Activated B cell treated with CpG ODN at 0.5 μM for 24 hours (primary cell): Measurements from ENCODE around the gene AGMO. TPM values are rescaled to one million over a fixed set of nuclear protein-coding genes. Genes with fewer than 3 reads are reported as not detected.
"Not testable (repeated sequence)": the region's sequence is repeated elsewhere in the genome, so short reads cannot be mapped to it uniquely, and the experiment has no call there.

Source experiments
- ATAC-seq: fragments of 200-7000 bp; cut with Tn5 transposase; one replicate; pipeline ENCODE4 v1.10.0; 2021; ENCODE audit warnings: low read depth, mild to moderate bottlenecking, moderate library complexity
- CTCF ChIA-PET: fragments of 350-600 bp; sonication (Branson Sonifier 250); formaldehyde crosslinking; loops from one replicate; lab custom pipeline; 2021; ENCODE audit warnings: antibody characterized with exemption; lab: Charles Lee
- POLR2A ChIA-PET: fragments of 350-600 bp; sonication (Branson Sonifier 250); formaldehyde crosslinking; loops from one replicate; lab custom pipeline; 2021; ENCODE audit warnings: antibody characterized with exemption; lab: Charles Lee
- DNase-seq: peaks from one replicate; pipeline ENCODE4 v3.0.0; 2022
- H3K27ac Mint-ChIP-seq: one replicate; pipeline ENCODE4 v1.8.0; 2020; ENCODE audit warnings: mixed read lengths
- H3K27me3 Mint-ChIP-seq: one replicate; pipeline ENCODE4 v1.8.0; 2021; ENCODE audit warnings: mixed read lengths
- H3K36me3 Mint-ChIP-seq: one replicate; pipeline ENCODE4 v1.8.0; 2021; ENCODE audit warnings: low read depth, mixed read lengths
- H3K4me1 Mint-ChIP-seq: one replicate; pipeline ENCODE4 v1.8.0; 2021; ENCODE audit warnings: mixed read lengths
- H3K4me3 Mint-ChIP-seq: one replicate; pipeline ENCODE4 v1.8.0; 2020; ENCODE audit warnings: mild to moderate bottlenecking, mixed read lengths
- H3K9me3 Mint-ChIP-seq: one replicate; pipeline ENCODE4 v1.8.0; 2020; ENCODE audit warnings: mixed read lengths
- CTCF ChIP-seq: fragments of 200-600 bp; IDR thresholded peaks from one replicate; pipeline ENCODE4 v1.8.0; 2022; ENCODE audit warnings: antibody characterized with exemption, mild to moderate bottlenecking
- intact Hi-C: fragments of 100-400 bp; cut with micrococcal nuclease; formaldehyde crosslinking; loops from one replicate; pipeline ENCODE4 v1.15.1; 2024
- total RNA-seq: library from RNA; stranded (reverse); gene quantifications from 2 replicates; pipeline ENCODE4 v1.2.3, GENCODE V29; 2022

AGMO gene
- total RNA-seq, 1 donor from 2014 or later: not detected

DNA sequence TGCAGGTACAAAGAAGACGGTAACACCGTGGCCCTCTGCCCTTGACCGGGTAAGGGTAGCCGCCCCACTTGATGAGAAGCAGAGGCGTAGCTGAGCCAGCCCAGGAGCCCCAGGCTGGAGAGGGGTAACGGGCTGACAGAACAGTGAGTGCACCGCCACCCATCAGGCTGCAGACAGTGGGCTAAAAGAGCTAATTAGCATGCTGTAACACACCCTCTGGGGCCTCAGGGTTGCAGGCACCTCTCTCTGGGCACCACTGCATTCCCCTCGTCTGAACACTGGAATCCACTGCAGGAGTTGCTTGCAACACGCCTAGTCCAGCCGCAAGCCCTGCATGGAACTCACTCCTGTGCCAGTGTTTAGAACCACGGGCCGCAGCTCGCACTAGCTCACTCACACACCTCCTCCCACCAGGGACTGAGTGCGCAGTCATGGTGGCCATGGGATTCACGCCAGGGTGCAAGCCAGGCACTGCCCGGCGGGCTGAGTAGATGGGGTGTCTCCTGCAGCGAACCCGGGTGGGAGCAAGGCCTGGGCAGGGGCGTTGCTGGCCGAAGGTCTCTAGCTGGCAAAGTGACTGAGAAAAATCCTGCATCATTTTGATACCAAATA, 36.1 kb downstream of the AGMO start:
- Mint-ChIP-seq H3K4me3 (no peak overlapping the region), H3K27ac (no peak overlapping the region), H3K4me1 (no peaks in the 10 kb centered on the region), H3K9me3 (peaks cover 5% of the 10 kb centered on the region), H3K36me3 (no peaks in the 10 kb centered on the region), H3K27me3 (no peaks in the 10 kb centered on the region)
- DNase-seq (no peak), ATAC-seq (no peak)
- POLR2A ChIA-PET: no interaction called here
- no peak for TF ChIP-seq CTCF
- intact Hi-C loops: no loop called here
- CTCF ChIA-PET: no interaction called here

GRCh38 chr7:15524077-15524476, 37.7 kb downstream of the AGMO start:
- ChIA-PET CTCF (no interaction called here), POLR2A (no interaction called here)
- Mint-ChIP-seq H3K4me1 (no peaks in the 10 kb centered on the region), H3K27me3 (no peaks in the 10 kb centered on the region), H3K36me3 (no peaks in the 10 kb centered on the region), H3K27ac (no peak overlapping the region), H3K9me3 (peaks cover 17% of the 10 kb centered on the region), H3K4me3 (no peak overlapping the region)
- no peak for ATAC-seq
- intact Hi-C loops: no loop called here
- no peak for TF ChIP-seq CTCF
- DNase-seq: no peak

GRCh38 chr7:15517865-15518264, 44.0 kb downstream of the AGMO start:
- H3K27ac Mint-ChIP-seq, H3K4me1 Mint-ChIP-seq, ATAC-seq, CTCF ChIA-PET, H3K36me3 Mint-ChIP-seq, H3K27me3 Mint-ChIP-seq, POLR2A ChIA-PET, DNase-seq, H3K4me3 Mint-ChIP-seq: not testable (repeated sequence)
- H3K9me3 Mint-ChIP-seq: peaks cover 16% of the 10 kb centered on the region
- intact Hi-C loops: loop anchor here (10.0 kb wide), 1 partner anchor 47 kb away; the partner anchor contains the start of gene AGMO

- H3K4me1 Mint-ChIP-seq: no peaks in the 10 kb centered on the region
- no peak for ATAC-seq
- no peaks in the 10 kb centered on the region for H3K36me3 Mint-ChIP-seq
- peaks cover 7% of the 10 kb centered on the region for H3K9me3 Mint-ChIP-seq
- CTCF ChIA-PET: no interaction called here
- no peak for DNase-seq
- POLR2A ChIA-PET: no interaction called here
- no peaks in the 10 kb centered on the region for H3K27me3 Mint-ChIP-seq
- TF ChIP-seq CTCF: no peak
- intact Hi-C loops: loop anchor here (10.0 kb wide), 1 partner anchor 50 kb away; the partner anchor contains the start of gene AGMO
- no peak overlapping the region for H3K4me3 Mint-ChIP-seq
- no peak overlapping the region for H3K27ac Mint-ChIP-seq
Measured at GRCh38 chr7:15515252-15515651, 46.6 kb downstream of the AGMO start.

GRCh38 chr7:15508258-15508657, 53.6 kb downstream of the AGMO start:
- intact Hi-C loops: no loop called here
- H3K4me3 Mint-ChIP-seq: no peak overlapping the region
- no peaks in the 10 kb centered on the region for H3K9me3 Mint-ChIP-seq
- H3K27me3 Mint-ChIP-seq: no peaks in the 10 kb centered on the region
- ChIA-PET CTCF (no interaction called here), POLR2A (no interaction called here)
- H3K4me1 Mint-ChIP-seq: no peaks in the 10 kb centered on the region
- ATAC-seq (no peak), DNase-seq (no peak)
- TF ChIP-seq CTCF: no peak
- no peaks in the 10 kb centered on the region for H3K36me3 Mint-ChIP-seq
- H3K27ac Mint-ChIP-seq: no peak overlapping the region

DNA sequence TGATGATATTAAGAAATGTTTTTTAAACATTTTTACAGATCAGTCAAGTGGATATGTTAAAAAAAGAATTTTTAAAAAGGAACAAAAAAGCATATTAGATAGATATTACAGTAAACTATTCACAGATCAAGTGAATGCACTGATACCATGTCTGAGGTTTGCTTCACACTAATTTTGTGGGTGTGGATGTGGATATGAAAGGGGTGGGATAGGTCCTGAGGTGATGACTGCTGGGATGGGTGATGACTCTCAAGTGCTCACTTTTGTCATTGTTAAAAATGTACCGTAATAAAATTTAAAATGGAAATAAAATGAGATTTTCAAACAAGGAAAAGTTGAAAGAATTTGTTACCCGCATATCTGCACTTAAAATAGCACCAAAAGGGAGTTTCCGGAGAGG, 54.1 kb downstream of the AGMO start:
- Mint-ChIP-seq H3K9me3 (no peaks in the 10 kb centered on the region), H3K36me3 (no peaks in the 10 kb centered on the region), H3K27me3 (no peaks in the 10 kb centered on the region), H3K4me1 (no peaks in the 10 kb centered on the region), H3K4me3 (no peak overlapping the region), H3K27ac (no peak overlapping the region)
- ChIA-PET CTCF (no interaction called here), POLR2A (no interaction called here)
- no peak for TF ChIP-seq CTCF
- intact Hi-C loops: no loop called here
- DNase-seq (no peak), ATAC-seq (no peak)
